Activated CD4-positive, alpha-beta T cell treated with anti-CD3 and anti-CD28 coated beads, Interleukin-2, amount 50 U/mL, for 16 hours (primary cell): ENCODE measurements around the gene ADARB2.

Source experiments
- DNase-seq: peaks from one replicate; pipeline ENCODE4 v3.0.0-alpha.2; 2020

The ADARB2 gene

GRCh38 chr10:1190791-1191490, 546.4 kb downstream of the ADARB2 start:
- DNase-seq = no peak

GRCh38 chr10:1190052-1190395, 547.3 kb downstream of the ADARB2 start:
- DNase-seq = no peak

DNA sequence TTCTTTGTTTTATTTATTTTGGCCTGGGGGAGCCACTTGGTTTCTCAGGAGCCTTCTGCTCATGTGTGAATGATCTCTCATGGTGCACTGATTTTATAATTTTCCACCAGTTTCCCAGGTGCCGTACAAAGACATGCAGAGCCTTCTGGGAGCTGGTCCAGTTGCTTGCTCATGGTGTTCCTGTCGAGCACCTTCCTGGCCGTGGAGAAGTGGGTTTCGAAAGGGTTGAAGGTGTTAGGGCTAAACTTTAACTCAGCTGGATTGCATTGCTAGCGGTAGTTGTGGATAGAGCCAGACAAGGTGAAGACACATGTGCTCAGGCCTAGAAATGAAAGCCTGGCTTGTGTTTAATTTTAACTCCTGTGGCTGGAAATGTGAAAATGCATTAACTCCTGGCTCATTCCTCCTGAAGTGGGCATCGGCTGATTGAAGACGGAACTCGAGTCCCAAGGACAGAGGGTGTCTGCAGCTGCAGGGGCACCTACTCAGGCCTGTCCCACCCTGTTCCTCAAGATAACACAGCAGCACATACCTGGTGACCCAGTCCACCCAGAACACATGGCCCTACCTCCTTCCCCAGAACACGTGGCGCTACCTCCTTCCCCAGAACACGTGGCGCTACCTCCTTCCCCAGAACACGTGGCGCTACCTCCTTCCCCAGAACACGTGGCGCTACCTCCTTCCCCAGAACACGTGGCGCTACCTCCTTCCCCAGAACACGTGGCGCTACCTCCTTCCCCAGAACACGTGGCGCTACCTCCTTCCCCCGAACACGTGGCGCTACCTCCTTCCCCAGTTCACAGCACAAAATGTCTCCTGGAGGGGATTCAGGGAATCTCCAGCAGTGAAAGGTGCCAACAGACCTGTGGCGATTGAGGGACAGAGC, 547.9 kb downstream of the ADARB2 start:
- no peak for DNase-seq

DNA sequence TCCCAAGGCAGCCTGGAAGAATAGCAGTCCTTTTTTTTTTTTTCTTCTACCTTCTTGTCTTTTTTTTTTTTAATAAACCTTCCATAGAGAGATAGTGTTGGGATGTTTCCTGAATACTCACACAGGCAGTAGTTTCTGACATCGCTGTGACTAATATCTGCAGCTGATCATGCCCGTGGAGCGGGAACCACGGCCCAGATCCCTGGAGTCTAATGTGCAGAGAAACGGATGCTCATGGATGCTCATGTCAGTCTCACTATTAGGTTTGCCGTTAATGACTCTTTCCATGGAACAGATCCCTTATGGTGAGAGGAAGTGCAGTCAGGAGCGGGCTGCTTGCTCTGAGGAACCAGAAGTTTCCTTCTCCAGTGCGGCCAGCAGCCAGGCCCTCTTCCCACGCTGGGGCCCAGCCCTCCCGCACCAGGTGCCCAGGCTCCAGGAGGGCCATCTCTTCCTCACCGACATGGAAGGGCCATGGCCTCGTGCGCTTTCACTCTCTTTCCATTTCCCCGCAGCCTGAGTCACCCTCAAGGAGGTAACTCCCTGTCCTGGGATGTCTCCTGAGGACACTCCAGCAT, 548.7 kb downstream of the ADARB2 start:
- DNase-seq = no peak

DNA sequence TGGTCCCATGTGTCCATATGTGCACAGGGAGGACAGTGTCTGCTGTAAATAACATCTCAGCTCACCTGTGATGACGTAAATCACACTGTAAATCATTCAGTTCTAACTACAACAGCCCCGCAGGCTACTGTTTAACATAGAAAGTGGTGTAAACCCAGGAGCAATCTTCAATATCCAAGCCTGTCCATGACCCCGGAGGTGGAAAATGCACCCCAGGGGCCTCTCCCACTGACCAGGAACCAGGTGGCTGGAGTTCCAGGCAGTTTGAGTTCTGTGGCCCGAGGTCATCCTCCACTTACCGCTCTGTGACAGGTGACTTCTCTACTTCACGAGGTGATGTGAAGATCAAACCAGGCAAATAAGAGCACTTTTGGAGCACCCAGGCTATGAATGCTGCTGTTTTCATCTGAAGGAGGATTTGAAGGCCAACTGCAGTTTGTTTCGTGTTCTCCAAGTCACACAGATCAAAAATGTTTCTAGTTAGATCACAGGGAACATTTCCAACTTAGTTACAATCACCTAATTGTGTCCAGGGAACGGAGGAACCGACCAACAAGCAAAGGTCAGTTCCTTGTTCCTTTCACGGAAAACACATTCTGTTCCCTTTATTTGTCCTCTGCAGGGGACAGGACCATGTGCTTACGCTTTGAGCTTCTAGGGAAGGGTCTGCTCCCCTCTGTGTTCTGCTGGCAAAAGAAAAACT, 549.3 kb downstream of the ADARB2 start:
- DNase-seq = no peak

- DNase-seq = no peak
Observed at GRCh38 chr10:1187151-1187854, 550.0 kb downstream of the ADARB2 start.

DNA sequence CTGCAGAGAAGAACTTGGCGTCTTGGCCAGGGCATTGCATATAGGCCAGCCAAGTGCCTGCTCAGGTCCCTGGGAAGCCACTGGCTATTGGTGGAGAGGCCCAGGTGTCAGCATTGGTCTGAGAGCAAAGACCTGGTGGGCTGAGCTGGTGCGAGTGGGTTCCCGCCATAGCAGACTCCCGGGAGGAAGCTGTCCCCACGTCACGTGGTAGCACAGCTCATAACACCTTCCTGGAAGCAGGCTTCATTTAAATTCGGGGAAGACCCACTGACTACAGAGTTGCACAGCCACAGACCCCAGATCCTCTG, 550.7 kb downstream of the ADARB2 start:
- no peak for DNase-seq

DNA sequence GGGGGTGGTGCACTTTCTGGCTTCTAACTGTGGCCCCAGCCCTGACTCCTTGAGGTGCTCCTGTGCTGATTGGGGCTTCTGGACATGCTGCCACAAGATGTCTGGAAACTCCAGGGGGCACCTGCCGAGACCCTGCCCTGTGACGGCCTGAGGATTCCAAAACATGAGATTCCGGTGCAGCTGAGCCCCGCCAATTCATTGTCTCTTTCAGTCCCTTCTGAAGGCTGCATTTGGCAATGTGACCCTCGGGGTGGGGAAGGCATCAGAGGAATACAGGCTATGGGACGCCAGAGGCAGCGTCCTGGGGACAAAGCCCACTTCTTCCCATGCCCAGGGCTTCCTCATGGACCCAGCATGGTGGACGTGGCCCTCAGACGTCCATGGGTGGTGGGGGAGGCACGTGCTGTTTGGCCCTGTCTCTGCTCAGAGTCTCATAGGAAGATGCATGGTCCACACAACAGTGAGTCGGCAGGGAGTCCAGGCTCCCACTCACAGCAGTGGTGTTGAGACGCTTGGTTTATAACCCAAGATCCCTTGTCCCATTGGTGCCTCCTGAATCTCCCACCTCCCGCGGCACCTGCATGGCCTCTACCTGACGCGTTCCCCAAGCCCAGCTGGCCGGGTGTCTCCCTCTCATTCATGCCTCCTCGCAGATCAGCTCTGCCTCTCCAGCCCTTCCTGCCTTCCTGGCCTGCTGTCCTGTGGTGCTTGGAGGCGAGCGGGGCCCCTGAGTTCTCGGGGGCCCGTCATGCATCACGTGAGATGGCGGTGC, 551.2 kb downstream of the ADARB2 start:
- DNase-seq = no peak

DNA sequence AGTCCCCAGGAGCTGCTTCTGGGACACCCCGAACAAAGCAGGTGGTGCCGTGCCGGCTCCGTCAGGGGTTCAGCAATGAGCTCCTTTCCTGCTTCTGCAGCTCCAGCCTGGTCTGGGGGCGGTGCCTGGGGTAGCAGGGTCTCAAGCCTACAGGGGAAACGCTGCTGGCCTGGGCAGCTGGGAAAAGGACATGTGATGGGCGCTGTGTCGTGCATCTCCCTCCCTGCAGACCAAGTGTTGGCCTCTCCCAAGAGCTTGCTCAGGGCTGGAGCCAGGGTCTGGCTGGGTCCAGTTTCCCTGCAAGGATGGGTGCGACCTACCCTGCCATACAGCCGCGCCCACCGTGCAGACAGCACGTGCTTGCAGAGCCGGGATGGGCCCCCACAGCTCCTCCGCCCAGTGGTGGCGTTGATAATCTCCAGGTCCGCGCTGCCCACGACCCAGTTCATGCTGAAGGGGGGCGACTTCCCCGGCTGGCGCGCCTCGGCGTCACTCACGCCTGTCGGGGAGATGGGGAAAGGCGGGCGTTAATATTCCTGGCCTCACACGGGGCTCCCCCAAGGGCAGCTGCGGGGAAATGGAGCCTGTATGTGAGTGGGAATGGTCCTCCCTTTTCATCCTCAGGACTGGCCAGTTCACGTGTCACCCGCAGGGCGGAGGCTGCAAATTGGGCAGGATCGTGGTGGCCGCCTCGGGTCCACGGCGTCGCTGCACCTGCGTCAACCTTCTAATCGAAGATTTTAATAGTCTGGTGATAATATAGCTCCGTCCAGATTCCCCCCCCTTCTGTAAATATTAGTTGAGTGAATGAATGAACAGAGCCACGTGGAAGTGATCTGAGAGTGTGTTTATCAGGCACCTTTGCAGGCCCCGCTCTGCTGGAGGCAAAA, 552.5 kb downstream of the ADARB2 start:
- no peak for DNase-seq

DNA sequence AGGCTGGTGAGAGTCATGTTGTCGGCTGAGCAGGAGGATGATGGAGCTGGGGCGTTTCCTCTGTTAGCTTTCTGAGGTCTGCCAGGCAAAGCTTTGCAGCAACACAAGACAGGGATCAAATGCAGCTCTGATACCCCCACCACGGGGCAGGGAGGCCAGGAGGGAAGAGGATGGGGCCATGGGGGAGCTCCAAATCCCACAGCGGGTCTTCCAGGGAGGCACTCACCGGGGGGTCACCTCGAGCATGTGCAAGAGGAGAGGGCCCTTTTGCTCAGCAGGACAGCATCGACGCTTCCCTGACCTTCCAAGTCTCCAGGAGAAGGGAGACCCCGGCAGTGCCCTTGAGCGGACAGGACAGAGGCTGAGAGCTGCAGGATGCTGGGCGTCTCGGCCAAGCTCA, 553.6 kb downstream of the ADARB2 start:
- DNase-seq = no peak

DNA sequence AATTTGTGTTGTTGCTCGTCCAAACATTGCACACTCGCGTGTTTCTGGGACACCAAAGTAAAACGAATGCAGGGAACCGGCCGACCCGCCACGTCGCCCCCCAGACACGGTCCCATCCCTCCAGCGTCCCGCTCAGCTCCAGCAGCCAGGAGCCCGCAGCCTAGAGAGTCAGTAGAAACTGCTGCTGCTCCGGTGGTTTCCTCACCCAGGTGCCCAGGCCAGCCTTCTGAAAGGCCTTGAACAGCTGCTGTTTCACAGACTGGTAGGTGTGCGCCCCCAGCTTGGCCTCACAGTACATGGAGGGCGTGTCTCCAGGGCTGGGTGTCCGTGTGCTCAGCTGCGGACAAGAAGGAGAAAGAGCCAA, 554.3 kb downstream of the ADARB2 start:
- no peak for DNase-seq

GRCh38 chr10:1182280-1183032, 554.9 kb downstream of the ADARB2 start:
- DNase-seq = no peak

- DNase-seq = no peak
Observed at GRCh38 chr10:1180836-1181235, 556.5 kb downstream of the ADARB2 start.

- DNase-seq = no peak
Observed at GRCh38 chr10:1180071-1180730, 557.1 kb downstream of the ADARB2 start.

DNA sequence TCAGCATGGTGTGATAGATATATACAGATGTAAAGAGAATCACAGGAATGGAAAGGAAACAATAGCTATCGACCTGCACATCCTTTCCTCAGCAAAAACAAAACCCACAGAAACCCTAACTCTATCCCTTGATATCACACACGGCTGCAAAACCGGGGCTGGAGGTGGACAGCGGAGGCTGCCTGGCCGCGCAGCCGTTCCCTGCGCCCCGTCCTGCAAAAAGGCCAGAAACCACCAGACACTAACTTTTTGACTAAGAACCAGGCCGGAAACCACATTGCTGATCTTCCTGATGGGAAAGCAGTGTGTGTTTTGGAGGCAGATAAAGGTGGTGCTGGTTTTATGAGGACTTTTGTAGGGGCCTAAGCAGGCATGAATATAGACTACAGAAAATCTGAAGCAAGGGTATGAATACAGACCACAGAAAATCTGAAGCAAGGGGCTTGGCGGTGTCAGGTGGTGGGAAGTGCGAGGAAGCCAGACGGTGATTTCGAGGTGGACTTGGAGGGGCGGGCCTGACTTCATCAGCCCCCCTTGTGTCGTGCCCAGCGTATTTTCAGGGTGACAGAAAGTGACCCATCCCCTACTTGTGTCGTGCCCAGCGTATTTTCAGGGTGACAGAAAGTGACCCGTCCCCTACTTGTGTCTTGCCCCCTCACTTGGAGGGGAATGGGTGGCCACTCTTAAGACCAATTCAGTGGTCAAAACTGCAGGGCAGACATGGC, 557.8 kb downstream of the ADARB2 start:
- DNase-seq = no peak

DNA sequence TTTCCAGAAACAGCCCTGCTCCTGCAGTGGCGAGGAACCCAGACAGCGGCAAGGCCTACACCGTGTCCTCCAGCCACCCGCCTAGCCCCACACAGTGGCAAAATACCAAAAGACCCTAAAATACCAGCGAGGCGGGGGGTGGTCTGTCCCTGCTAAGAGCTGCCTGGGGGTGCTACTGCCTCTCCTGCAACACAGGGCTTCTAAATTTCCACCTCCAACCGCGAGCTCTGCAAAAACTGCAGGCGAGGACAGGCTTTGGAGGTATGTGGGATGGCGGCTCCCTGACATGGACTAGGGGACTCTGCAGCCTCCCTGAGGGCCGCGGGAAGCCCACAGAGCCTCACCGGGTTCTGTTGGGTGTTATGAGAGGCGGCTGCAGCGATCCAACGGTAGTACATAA, 558.8 kb downstream of the ADARB2 start:
- no peak for DNase-seq

- no peak for DNase-seq
Observed at GRCh38 chr10:1177936-1178335, 559.4 kb downstream of the ADARB2 start.

- DNase-seq = no peak
Observed at GRCh38 chr10:1175956-1176565, 561.3 kb downstream of the ADARB2 start.

- no peak for DNase-seq
Observed at GRCh38 chr10:1174022-1174421, 563.3 kb downstream of the ADARB2 start.
